GM18861 (cell line): ENCODE data around the gene BAZ2B.

ENCODE experiments used
- ATAC-seq: cut with Tn5 transposase; IDR thresholded peaks from one replicate; pipeline ENCODE4 v1.9.1; 2021; ENCODE audit not compliant: unreplicated experiment

Gene BAZ2B

GRCh38 chr2:159617646-159618045 is 1.3 kb upstream of the BAZ2B start:
- ATAC-seq, result no peak

GRCh38 chr2:159617100-159617499 is 752 bp upstream of the BAZ2B start:
- no peak for ATAC-seq

- ATAC-seq, result peak; percentile 36
Observed at GRCh38 chr2:159615367-159616285, 722 bp downstream of the BAZ2B start.

- ATAC-seq, result no peak
Observed at GRCh38 chr2:159614534-159615366, 1.6 kb downstream of the BAZ2B start.

- no peak for ATAC-seq
Observed at GRCh38 chr2:159613651-159614285, 2.6 kb downstream of the BAZ2B start.

GRCh38 chr2:159613091-159613490 is 3.3 kb downstream of the BAZ2B start:
- ATAC-seq, result no peak

GRCh38 chr2:159612255-159612901 is 4.0 kb downstream of the BAZ2B start:
- ATAC-seq, result no peak

- no peak for ATAC-seq
Observed at GRCh38 chr2:159609811-159610549, 6.4 kb downstream of the BAZ2B start.

GRCh38 chr2:159608723-159609308 is 7.5 kb downstream of the BAZ2B start:
- ATAC-seq, result no peak

GRCh38 chr2:159608108-159608507 is 8.2 kb downstream of the BAZ2B start:
- ATAC-seq, result no peak

GRCh38 chr2:159606287-159606686 is 10.1 kb downstream of the BAZ2B start:
- no peak for ATAC-seq

GRCh38 chr2:159605441-159606178 is 10.7 kb downstream of the BAZ2B start:
- ATAC-seq, result no peak

GRCh38 chr2:159604159-159604558 is 12.2 kb downstream of the BAZ2B start:
- no peak for ATAC-seq

GRCh38 chr2:159600752-159601151 is 15.6 kb downstream of the BAZ2B start:
- no peak for ATAC-seq

GRCh38 chr2:159595410-159596046 is 20.8 kb downstream of the BAZ2B start:
- no peak for ATAC-seq

GRCh38 chr2:159592441-159592840 is 23.9 kb downstream of the BAZ2B start:
- ATAC-seq, result no peak

- no peak for ATAC-seq
Observed at GRCh38 chr2:159591221-159591620, 25.1 kb downstream of the BAZ2B start.

GRCh38 chr2:159589286-159589685 is 27.1 kb downstream of the BAZ2B start:
- no peak for ATAC-seq

- no peak for ATAC-seq
Observed at GRCh38 chr2:159586034-159586433, 30.3 kb downstream of the BAZ2B start.
